Esophagus (tissue), 2 donors: Measurements from ENCODE around the gene ZNF423. TPM values are rescaled to one million over a fixed set of nuclear protein-coding genes. Genes with fewer than 3 reads are reported as not detected.
"Not testable (repeated sequence)": the region's sequence is repeated elsewhere in the genome, so short reads cannot be mapped to it uniquely, and the experiment has no call there.

Experiments used
- H3K27ac ChIP-seq, 2 donors: one replicate each; pipeline ENCODE4 v1.5.1; 2013; ENCODE audit warnings: low read depth in 2 of 2, mild to moderate bottlenecking in 2 of 2, inconsistent platforms in 1 of 2, low read length in 1 of 2, moderate library complexity in 1 of 2
- H3K27me3 ChIP-seq, 2 donors: one replicate each; pipeline ENCODE4 v1.6.1; 2013; ENCODE audit warnings: low read length in 2 of 2, control low read depth in 1 of 2, mild to moderate bottlenecking in 1 of 2; ENCODE audit not compliant: insufficient read depth in 2 of 2, control insufficient read depth in 1 of 2
- H3K36me3 ChIP-seq, 2 donors: one replicate each; pipeline ENCODE4 v1.6.1; 2013; ENCODE audit warnings: low read length in 1 of 2; ENCODE audit not compliant: control insufficient read depth in 2 of 2, insufficient read depth in 2 of 2
- H3K4me1 ChIP-seq, 2 donors: one replicate each; pipeline ENCODE4 v1.6.1; 2013; ENCODE audit warnings: low read length in 1 of 2; ENCODE audit not compliant: control insufficient read depth in 2 of 2, insufficient read depth in 2 of 2
- H3K4me3 ChIP-seq, 2 donors: one replicate each; pipeline ENCODE4 v1.5.1; 2013; ENCODE audit warnings: low read length in 2 of 2, mild to moderate bottlenecking in 2 of 2, low read depth in 1 of 2, moderate library complexity in 1 of 2
- H3K9me3 ChIP-seq, 2 donors: one replicate each; pipeline ENCODE4 v1.6.1; 2013; ENCODE audit warnings: mild to moderate bottlenecking in 2 of 2, low read depth in 1 of 2, low read length in 1 of 2, moderate library complexity in 1 of 2; ENCODE audit not compliant: control insufficient read depth in 2 of 2, insufficient read depth in 1 of 2
- WGBS, 2 donors: extraction: QIAGEN DNeasy Blood & Tissue Kit; methylation state at CpG; one replicate each; pipeline ENCODE4 v1.1.7; 2013; 5-methylcytosine and 5-hydroxymethylcytosine counted together
- polyA plus RNA-seq, 2 donors: library from polyadenylated mRNA; stranded (reverse); fragments of 200-250 nt; gene quantifications; one replicate each; pipeline ENCODE4 v1.2.3, GENCODE V29; 2013
- donor health status: healthy with polysubstance abuse.
- donor health status: Bipolar disorder and iron deficiency.

ZNF423 gene
- polyA plus RNA-seq, 2 donors = 0.53 to 0.67 TPM

DNA sequence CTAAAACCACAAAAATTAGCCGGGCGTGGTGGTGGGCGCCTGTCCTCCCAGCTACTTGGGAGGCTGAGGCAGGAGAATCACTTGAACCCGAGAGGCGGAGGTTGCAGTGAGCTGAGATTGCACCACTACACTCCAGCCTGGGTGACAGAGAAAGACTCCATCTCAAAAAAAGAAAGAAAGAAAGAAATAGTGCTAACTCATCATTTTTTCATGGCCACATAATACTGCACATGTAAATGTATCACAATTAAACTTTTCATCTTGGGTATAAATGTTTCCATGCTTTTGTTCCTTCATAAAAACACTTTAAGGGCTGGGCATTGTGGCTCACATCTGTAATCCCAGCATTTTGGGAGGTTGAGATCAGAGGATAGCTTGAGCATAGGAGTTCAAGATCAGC is 15.9 kb upstream of the ZNF423 start:
- 95 to 96% methylated on average over 5 of the region's 5 CpGs for WGBS, 2 donors
- H3K9me3 ChIP-seq, H3K4me3 ChIP-seq, H3K27me3 ChIP-seq, H3K36me3 ChIP-seq, H3K4me1 ChIP-seq, H3K27ac ChIP-seq: not testable (repeated sequence)

DNA sequence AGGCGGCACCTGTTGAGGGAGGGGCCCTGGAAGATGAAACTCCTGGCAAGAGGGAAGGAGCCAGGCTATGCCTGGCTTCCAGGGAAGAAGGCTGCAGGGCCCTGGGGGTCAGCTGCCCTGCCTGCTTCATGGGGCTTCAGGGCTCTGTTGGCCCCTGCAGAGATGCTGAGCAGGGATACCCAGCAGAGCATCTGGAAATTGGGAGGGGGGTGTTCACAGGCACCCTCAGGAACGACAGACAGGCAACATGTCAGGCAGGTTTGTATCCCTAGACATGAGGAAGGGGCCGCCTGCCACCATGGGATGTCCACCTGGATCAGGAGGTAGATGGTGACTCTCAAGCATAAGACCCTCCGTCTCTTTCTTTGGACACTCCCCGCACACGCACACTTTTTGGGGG is 13.8 kb upstream of the ZNF423 start:
- whole genome bisulfite sequencing, 2 donors = 89 to 91% methylated on average over 6 of the region's 6 CpGs

DNA sequence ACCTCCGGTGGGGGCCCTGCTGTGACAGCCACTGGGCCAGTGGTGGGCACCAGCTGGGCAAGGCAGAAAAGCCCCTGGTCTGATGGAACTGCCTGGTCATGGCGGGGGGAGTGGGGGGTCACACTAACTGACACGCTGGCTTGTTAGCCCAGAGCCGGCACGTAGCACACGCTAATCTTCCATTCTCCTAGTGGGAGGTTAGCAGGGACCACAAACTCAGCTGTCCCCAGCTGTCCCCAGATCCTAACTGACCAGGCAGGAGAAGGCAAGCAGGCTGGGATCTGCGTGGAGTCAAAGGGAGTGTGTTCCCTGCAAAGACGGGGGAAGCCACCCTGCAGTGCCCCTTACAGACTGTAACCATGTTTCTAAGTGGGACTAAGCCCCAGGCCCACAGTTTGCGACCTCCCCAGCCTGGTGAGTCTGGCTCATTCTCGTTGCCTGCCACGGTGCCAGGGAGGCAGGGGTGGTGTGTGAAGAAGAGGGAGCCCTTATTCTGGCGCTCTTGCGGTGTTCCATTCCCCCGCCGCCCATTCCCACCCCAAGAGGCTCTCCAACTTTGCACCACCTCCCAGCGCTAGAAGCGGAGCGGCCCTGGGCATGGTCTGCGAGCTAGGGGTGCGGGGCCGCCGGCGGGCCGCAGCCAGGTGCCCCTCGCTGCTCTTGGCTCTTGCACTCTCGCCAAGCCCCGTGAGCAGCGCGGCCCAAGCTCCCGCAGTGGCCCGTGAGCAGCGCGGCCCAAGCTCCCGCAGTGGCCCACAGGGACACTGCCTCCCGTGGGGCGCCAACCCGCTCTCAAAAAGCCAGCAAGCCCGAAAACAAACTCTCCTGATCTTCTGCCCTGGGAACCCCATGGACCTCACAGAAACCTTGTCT is 12.1 kb upstream of the ZNF423 start:
- Histone ChIP-seq H3K4me1 (no peaks in the 10 kb centered on the region), H3K36me3 (no peaks in the 10 kb centered on the region), H3K27ac (no peak overlapping the region), H3K9me3 (no peaks in the 10 kb centered on the region), H3K4me3 (no peak overlapping the region), H3K27me3 (no peaks in the 10 kb centered on the region)
- 89 to 90% methylated on average over 38 of the region's 38 CpGs for WGBS, 2 donors

More for the DNA sequence above, 13.8 kb upstream of the ZNF423 start:
- Histone ChIP-seq H3K4me1 (no peaks in the 10 kb centered on the region), H3K36me3 (no peaks in the 10 kb centered on the region), H3K9me3 (no peaks in the 10 kb centered on the region), H3K27me3 (no peaks in the 10 kb centered on the region), H3K27ac (no peak overlapping the region), H3K4me3 (no peak overlapping the region)

DNA sequence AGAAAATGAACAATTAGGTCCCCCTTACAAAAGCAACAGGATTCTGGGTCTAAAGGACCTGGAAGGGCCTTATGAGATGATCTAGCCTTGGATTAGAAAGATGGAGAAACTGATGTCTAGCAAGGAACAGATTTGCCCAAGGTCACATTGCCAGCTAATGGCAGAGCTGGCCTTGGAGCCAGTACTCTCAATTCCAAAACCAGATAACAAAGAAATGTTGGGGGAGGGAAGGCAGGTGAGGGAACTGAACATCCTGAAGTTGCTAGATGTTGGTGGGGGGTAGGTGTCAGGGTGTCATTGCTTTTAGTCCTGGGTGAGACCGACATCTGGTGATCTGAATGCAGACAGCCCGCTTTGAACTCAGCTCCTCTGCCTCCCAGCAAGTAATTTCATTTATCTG is 11.3 kb upstream of the ZNF423 start:
- Histone ChIP-seq H3K27ac (no peak overlapping the region), H3K36me3 (no peaks in the 10 kb centered on the region), H3K4me3 (no peak overlapping the region), H3K9me3 (no peaks in the 10 kb centered on the region), H3K27me3 (no peaks in the 10 kb centered on the region), H3K4me1 (no peaks in the 10 kb centered on the region)
- WGBS, 2 donors = 94 to 100% methylated on average over 2 of the region's 2 CpGs

DNA sequence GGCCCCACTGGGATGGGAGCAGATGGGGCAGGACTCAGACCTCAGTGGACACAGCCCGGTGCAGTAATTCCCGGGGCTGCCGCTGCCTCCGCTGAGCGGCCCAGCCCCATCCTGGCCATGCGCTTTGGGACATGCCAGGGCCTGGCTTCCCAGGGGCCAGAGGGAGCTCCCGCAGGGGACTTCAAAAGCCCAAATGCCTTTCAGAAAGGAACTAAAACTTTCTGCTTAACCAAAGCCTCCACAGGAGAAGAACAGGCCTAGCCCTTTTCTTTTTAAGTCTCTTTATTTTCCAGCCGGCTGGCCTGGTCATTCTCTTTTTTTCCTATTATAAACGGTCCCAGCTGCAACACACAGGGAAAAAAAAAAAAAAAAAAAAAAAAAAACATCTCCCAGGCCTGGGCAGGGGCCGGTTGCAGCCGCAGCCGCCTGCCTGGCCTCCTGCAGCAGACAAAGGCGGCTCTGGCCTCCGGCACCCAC is 10.7 kb upstream of the ZNF423 start:
- H3K27me3 ChIP-seq = no peaks in the 10 kb centered on the region
- 58 to 59% methylated on average over 13 to 14 of the region's 14 CpGs for WGBS, 2 donors
- H3K9me3 ChIP-seq = no peaks in the 10 kb centered on the region
- H3K36me3 ChIP-seq = no peaks in the 10 kb centered on the region
- H3K4me1 ChIP-seq = no peaks in the 10 kb centered on the region
- no peak overlapping the region for H3K27ac ChIP-seq
- no peak overlapping the region for H3K4me3 ChIP-seq

DNA sequence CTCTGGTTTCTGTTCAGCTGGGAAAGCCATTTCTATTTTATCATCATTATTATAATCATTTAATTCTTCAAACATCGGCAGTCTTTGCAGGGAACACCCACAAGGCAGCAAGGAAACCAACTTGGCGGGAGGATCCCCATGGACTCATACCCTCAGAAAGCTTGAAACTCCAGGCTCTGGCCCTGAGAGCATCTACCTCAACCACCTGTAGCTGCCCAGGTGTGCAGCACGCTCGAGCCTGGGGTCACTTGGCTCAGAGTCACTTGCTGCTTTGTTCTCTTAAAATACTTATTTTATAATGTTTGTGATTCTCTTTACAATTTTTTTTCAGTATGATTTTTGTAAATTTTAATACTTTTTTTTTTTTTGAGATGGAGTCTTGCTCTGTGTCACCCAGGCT is 6.8 kb upstream of the ZNF423 start:
- H3K9me3 ChIP-seq = no peaks in the 10 kb centered on the region
- 53 to 63% methylated on average over 4 of the region's 4 CpGs for WGBS, 2 donors
- H3K36me3 ChIP-seq = no peaks in the 10 kb centered on the region
- peaks cover 0 to 3% of the 10 kb centered on the region in 2 donors for H3K4me1 ChIP-seq
- H3K27me3 ChIP-seq = no peaks in the 10 kb centered on the region
- no peak overlapping the region for H3K4me3 ChIP-seq
- no peak overlapping the region for H3K27ac ChIP-seq

DNA sequence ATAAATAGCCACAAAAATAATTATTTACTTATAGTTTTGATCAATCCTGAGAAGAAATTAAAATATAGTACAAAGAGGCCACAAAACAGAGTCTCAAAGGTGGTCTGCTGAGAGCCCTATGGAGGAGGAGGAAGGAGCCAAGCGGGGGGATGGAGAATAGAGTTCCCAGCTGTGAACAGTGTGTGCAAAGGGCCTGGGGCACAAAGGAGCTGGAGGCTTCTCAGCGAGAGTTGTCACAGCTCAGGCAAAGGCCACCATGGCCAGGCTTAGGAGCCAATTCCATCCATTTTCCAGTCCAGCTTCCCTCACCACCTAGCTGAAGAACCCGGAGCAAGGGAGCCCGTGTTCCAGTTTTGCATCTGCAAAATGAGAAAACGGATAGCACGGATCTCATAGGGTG is 5.4 kb upstream of the ZNF423 start:
- Histone ChIP-seq H3K36me3 (no peaks in the 10 kb centered on the region), H3K27me3 (no peaks in the 10 kb centered on the region), H3K4me3 (no peak overlapping the region), H3K27ac (no peak overlapping the region), H3K4me1 (peaks cover 0 to 3% of the 10 kb centered on the region in 2 donors), H3K9me3 (no peaks in the 10 kb centered on the region)
- WGBS, 2 donors = 86 to 91% methylated on average over 6 of the region's 6 CpGs

DNA sequence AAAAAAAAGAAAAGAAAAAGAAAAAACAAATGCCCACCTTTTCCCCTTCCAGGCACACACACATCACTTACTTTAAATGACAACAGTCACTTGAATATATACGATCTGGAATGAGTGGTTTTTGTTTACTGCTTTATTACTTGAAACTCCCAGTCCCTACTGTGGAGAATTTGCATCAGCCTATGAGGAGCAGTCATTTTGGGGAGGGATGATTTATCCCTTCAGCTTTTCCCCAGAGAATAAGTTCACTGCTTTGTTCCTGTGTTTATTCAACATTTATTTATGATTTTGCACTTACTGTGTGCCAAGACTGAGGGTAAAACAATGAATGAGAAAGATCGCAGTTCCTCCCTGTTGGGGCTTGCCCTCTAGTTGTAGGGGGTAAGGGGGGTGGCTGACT is 4.7 kb upstream of the ZNF423 start:
- H3K27me3 ChIP-seq = no peaks in the 10 kb centered on the region
- no peaks in the 10 kb centered on the region for H3K36me3 ChIP-seq
- peaks cover 0 to 3% of the 10 kb centered on the region in 2 donors for H3K4me1 ChIP-seq
- no peak overlapping the region for H3K4me3 ChIP-seq
- H3K9me3 ChIP-seq = no peaks in the 10 kb centered on the region
- WGBS, 2 donors = 31 to 36% methylated on average over 2 of the region's 2 CpGs
- H3K27ac ChIP-seq = no peak overlapping the region

DNA sequence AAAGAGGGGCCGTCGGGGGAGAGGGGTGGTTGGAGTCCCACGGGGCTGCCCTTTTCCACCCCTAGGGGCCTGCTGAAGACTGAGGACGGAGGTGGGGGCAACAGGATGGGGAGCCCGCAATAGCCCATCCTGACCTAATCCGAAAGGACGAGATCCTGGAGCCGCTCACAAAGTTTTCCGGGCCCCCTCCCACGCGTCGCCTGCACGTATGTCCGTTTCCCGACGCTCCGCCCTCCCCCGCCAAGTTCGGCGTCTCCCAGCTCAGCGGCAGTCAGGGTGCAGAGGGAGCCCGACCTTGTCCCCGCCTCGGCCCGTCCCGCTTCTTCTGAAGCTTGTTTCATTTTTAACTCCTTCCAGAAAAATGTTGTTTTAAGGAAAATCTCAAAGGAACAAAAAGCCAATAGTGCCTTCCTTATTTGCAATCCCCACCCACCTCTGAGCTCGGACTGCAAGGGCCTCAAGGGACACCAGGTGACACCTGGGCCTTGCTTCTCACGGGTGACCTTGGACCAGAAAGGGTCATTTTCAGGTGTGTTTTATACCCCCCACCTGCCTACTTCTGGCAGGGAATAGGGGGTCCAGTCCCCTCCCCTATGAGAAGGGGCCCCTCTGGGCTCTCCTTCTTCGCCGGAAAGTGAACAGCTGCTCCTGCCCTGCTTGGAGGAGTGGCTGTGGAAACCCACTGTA is 3.4 kb upstream of the ZNF423 start:
- WGBS, 2 donors = 7% methylated on average over 29 to 30 of the region's 30 CpGs
- Histone ChIP-seq H3K27me3 (no peaks in the 10 kb centered on the region), H3K27ac (peak overlapping the region; percentile 72 to 85), H3K36me3 (no peaks in the 10 kb centered on the region), H3K4me3 (peak overlapping the region; percentile 24 to 67), H3K9me3 (no peaks in the 10 kb centered on the region), H3K4me1 (peaks cover 0 to 3% of the 10 kb centered on the region in 2 donors)
